NT2/D1 (cell line): ENCODE measurements around the gene RSL1D1.

ENCODE experiments used
- SUZ12 ChIP-seq: IDR thresholded peaks from 2 replicates; pipeline ENCODE4 v1.6.1; 2011; ENCODE audit not compliant: insufficient read length, insufficient read depth; ENCODE audit errors: extremely low read depth
- YY1 ChIP-seq: IDR thresholded peaks from 2 replicates; pipeline ENCODE4 v1.6.1; 2011; ENCODE audit not compliant: insufficient read length, insufficient read depth
- ZNF274 ChIP-seq: IDR thresholded peaks from 2 replicates; pipeline ENCODE4 v1.6.1; 2011; ENCODE audit warnings: mild to moderate bottlenecking, low read depth, low read length

DNA sequence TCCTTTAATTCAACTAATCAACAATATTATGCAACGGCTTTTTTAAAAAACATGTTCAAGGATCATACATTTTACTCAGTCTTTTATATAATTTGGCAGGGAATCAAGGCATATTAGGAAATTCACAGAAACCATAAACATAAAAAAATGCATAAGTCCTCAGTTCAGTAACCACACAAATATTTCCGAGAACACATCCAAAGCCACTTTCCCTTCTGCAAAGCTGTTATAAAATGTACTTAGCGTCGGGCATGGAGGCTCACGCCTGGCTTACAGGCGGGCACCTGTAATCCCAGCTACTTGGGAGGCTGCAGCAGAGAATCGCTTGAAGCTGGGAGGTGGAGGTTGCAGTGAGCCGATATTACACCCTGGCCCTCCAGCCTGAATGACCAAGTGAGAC lies 44.6 kb downstream of the RSL1D1 start:
- TF ChIP-seq YY1 (no peak), ZNF274 (no peak), SUZ12 (no peak)
